Left lung (tissue), 10 donors: ENCODE measurements around the gene NFASC. TPM values are rescaled to one million over a fixed set of nuclear protein-coding genes. Genes with fewer than 3 reads are reported as not detected.

Source experiments
- ATAC-seq: fragments of 200-7000 bp; cut with Tn5 transposase; one replicate; pipeline ENCODE4 v1.9.1; 2020; ENCODE audit warnings: moderate library complexity
- DNase-seq, 4 donors: peaks; one replicate each; pipeline ENCODE4 v3.0.0-alpha.2; 2013 to 2020
- H3K27ac ChIP-seq, 2 donors: fragments of 200-600 bp; sonication (generic) in 1 of 2; one replicate each; pipeline versions ENCODE4 v1.5.0 to v1.8.0; 2020 to 2021
- H3K27me3 ChIP-seq, 2 donors: fragments of 200-600 bp; sonication (generic) in 1 of 2; one replicate each; pipeline versions ENCODE4 v1.5.0 to v1.8.0; 2020 to 2021
- H3K36me3 ChIP-seq, 2 donors: fragments of 200-600 bp; sonication (generic) in 1 of 2; one replicate each; pipeline versions ENCODE4 v1.5.0 to v1.8.0; 2020 to 2021
- H3K4me1 ChIP-seq, 2 donors: fragments of 200-600 bp; one replicate each; pipeline ENCODE4 v1.8.0; 2021
- H3K4me3 ChIP-seq, 2 donors: fragments of 200-600 bp; sonication (generic) in 1 of 2; one replicate each; pipeline versions ENCODE4 v1.5.0 to v1.8.0; 2020 to 2021; ENCODE audit warnings: mild to moderate bottlenecking in 1 of 2
- H3K9me3 ChIP-seq, 2 donors: fragments of 200-600 bp; sonication (generic) in 1 of 2; one replicate each; pipeline versions ENCODE4 v1.5.0 to v1.8.0; 2020 to 2021
- CTCF ChIP-seq, 2 donors: fragments of 200-600 bp; sonication (generic) in 1 of 2; IDR thresholded peaks; one replicate each; pipeline versions ENCODE4 v1.5.0 to v1.8.0; 2021; ENCODE audit warnings: antibody characterized with exemption in 2 of 2
- intact Hi-C, 2 donors: fragments of 100-400 bp; cut with DNase I; formaldehyde crosslinking; loops; one replicate each; pipeline versions ENCODE4 v1.11.2 to v1.14.2; 2022
- polyA plus RNA-seq, 6 donors: library from polyadenylated mRNA; unstranded; fragments of 120-200 nt; gene quantifications; one replicate each; pipeline ENCODE4 v1.2.1, GENCODE V29; 2013; ENCODE audit not compliant: insufficient read length in 6 of 6
- total RNA-seq, 2 donors: library from RNA; stranded (reverse); fragmentation: NEBNext Ultra II Directional; extraction: Animal tissue kit (Norgen Biotek cat#: 25700); gene quantifications; one replicate each; pipeline ENCODE4 v1.2.1, GENCODE V29; 2021
- donor health status: DM: no; HTN: yes; CAD: no.
- donor health status: DM: no; HTN: no; CAD: no.

Gene NFASC
- total and polyA plus RNA-seq, 8 donors = 1.2 to 11.5 (median 2.0) TPM

- intact Hi-C loops = no loop called here
- Histone ChIP-seq H3K4me1 (no peaks in the 10 kb centered on the region), H3K36me3 (no peaks in the 10 kb centered on the region), H3K4me3 (no peak overlapping the region), H3K27me3 (peaks cover 28 to 65% of the 10 kb centered on the region in 2 donors), H3K27ac (no peak overlapping the region), H3K9me3 (no peaks in the 10 kb centered on the region)
- no peak for TF ChIP-seq CTCF (IDR thresholded peaks at IDR 0.05)
- ATAC-seq = no peak
- DNase-seq = no peak
Observed at GRCh38 chr1:205047764-205048231, 177.1 kb downstream of the NFASC start.

GRCh38 chr1:205048382-205048781, 177.7 kb downstream of the NFASC start:
- Histone ChIP-seq H3K36me3 (no peaks in the 10 kb centered on the region), H3K9me3 (no peaks in the 10 kb centered on the region), H3K27ac (no peak overlapping the region), H3K4me3 (no peak overlapping the region), H3K27me3 (peaks cover 22 to 61% of the 10 kb centered on the region in 2 donors), H3K4me1 (no peaks in the 10 kb centered on the region)
- intact Hi-C loops = no loop called here
- ATAC-seq = no peak
- no peak for TF ChIP-seq CTCF (IDR thresholded peaks at IDR 0.05)
- no peak for DNase-seq

- H3K4me3 ChIP-seq = no peak overlapping the region
- ATAC-seq = no peak
- no peak overlapping the region for H3K27ac ChIP-seq
- peaks cover 11 to 58% of the 10 kb centered on the region in 2 donors for H3K27me3 ChIP-seq
- no peak for TF ChIP-seq CTCF (IDR thresholded peaks at IDR 0.05)
- no peaks in the 10 kb centered on the region for H3K4me1 ChIP-seq
- intact Hi-C loops = no loop called here
- H3K9me3 ChIP-seq = no peaks in the 10 kb centered on the region
- no peak for DNase-seq
- no peaks in the 10 kb centered on the region for H3K36me3 ChIP-seq
Observed at GRCh38 chr1:205049479-205049878, 178.8 kb downstream of the NFASC start.

GRCh38 chr1:205052690-205053089, 182.0 kb downstream of the NFASC start:
- no peak for TF ChIP-seq CTCF (IDR thresholded peaks at IDR 0.05)

GRCh38 chr1:205053296-205053695, 182.6 kb downstream of the NFASC start:
- Histone ChIP-seq H3K4me1 (no peaks in the 10 kb centered on the region), H3K36me3 (no peaks in the 10 kb centered on the region), H3K9me3 (no peaks in the 10 kb centered on the region), H3K27me3 (peaks cover 0 to 20% of the 10 kb centered on the region in 2 donors), H3K27ac (no peak overlapping the region), H3K4me3 (no peak overlapping the region)
- intact Hi-C loops = no loop called here
- DNase-seq (no peak), ATAC-seq (no peak)
- TF ChIP-seq CTCF (IDR thresholded peaks at IDR 0.05) = no peak

More at GRCh38 chr1:205052690-205053089, 182.0 kb downstream of the NFASC start:
- no peaks in the 10 kb centered on the region for H3K9me3 ChIP-seq
- H3K4me3 ChIP-seq = no peak overlapping the region
- no peak for ATAC-seq
- H3K36me3 ChIP-seq = no peaks in the 10 kb centered on the region
- peak in 1 of 4 donors; percentile 43 for DNase-seq
- H3K27me3 ChIP-seq = peaks cover 0 to 27% of the 10 kb centered on the region in 2 donors
- H3K27ac ChIP-seq = no peak overlapping the region
- H3K4me1 ChIP-seq = no peaks in the 10 kb centered on the region
- intact Hi-C loops = no loop called here
